Endometrium (tissue), 2 donors: ENCODE measurements around the gene SNED1.

Experiments used
- FAIRE-seq: peaks from 2 replicates; lab custom pipeline; 2012; peaks lifted over from hg19 to GRCh38; lab: Jason Lieb, UNC
- donor health status: control.
- donor health status: control.

Gene SNED1

GRCh38 chr2:241110089-241110606, 111.7 kb downstream of the SNED1 start:
- FAIRE-seq, result no peak

GRCh38 chr2:241110607-241111439, 112.4 kb downstream of the SNED1 start:
- no peak for FAIRE-seq

DNA sequence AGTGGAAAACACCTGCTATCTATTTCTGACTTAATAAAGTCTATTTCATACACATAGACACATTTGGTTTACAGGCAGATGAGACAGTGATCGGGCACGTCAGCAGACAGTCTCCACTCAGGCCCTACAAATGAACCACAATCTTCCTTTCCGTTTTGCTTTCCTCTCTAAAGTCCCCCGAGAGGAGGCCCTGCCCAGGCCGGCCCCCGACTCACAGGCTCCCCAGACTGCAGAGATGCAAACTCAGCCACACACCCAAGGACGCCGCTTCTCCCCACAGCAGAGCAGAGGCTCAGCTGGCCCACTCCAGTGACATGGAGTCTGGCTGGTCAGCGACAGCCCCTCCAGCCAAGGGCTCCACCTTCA, 113.0 kb downstream of the SNED1 start:
- no peak for FAIRE-seq

DNA sequence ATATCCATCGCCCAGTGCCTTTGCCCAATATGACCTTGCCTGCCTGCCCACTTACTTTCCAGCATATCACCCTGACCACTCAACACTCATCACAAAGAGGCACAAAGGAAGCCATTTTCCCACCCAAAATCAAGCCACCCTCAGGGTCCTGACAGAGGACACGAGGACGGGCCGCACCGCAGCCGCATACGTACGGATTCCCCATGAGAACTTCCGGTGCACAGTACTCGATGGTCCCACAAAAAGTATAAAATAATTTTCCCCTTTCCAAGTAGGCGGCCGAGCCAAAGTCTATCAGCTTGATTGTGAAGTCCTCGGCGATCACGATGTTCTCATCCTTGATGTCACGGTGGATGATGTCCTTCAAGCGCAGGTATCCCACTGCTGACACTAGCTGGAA, 113.6 kb downstream of the SNED1 start:
- FAIRE-seq, result no peak

- no peak for FAIRE-seq
These were observed 114.2 kb downstream of the SNED1 start for GRCh38 chr2:241112592-241112991.

- no peak for FAIRE-seq
These were observed 116.4 kb downstream of the SNED1 start for GRCh38 chr2:241114836-241115235.

GRCh38 chr2:241115361-241115760, 116.9 kb downstream of the SNED1 start:
- FAIRE-seq, result no peak

GRCh38 chr2:241116606-241117560, 118.5 kb downstream of the SNED1 start:
- FAIRE-seq, result no peak

GRCh38 chr2:241118737-241119505, 120.5 kb downstream of the SNED1 start:
- FAIRE-seq, result no peak

GRCh38 chr2:241120440-241120839, 122.0 kb downstream of the SNED1 start:
- FAIRE-seq, result no peak

- no peak for FAIRE-seq
These were observed 122.6 kb downstream of the SNED1 start for GRCh38 chr2:241121008-241121407.

DNA sequence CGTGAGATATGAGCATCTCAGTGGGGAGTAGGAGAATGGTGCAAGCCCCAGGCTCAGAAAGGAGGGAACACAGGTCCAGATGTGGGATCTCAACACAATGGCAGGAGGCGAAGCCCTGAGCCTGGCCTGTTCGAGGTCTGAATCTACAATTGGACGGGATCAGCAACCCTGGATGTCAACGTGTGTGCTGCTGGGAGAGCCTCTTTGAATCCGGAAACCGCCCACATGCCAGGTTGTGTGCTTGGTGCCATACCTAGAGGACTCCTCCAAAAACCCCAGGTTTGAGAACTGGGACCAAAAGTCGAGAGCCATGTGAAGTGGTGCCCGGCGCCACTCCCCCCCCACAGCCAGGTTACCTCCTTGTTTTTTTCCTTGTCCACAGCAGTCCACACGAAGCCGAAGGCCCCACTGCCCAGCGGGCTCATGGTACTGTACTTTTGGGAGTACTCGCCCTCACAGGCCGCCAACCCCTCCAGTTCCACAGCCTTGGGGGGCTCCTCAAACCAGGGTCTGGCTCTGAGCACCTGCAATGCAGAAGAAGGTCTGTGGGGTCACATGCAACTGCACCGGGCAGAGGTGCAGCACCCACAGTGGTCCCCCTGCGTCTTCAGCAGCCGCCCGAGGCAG, 124.1 kb downstream of the SNED1 start:
- no peak for FAIRE-seq

GRCh38 chr2:241123816-241124536, 125.6 kb downstream of the SNED1 start:
- no peak for FAIRE-seq

- FAIRE-seq, result no peak
These were observed 127.2 kb downstream of the SNED1 start for GRCh38 chr2:241125626-241126025.

GRCh38 chr2:241126201-241126611, 127.8 kb downstream of the SNED1 start:
- FAIRE-seq, result no peak

- no peak for FAIRE-seq
These were observed 128.4 kb downstream of the SNED1 start for GRCh38 chr2:241126771-241127202.

DNA sequence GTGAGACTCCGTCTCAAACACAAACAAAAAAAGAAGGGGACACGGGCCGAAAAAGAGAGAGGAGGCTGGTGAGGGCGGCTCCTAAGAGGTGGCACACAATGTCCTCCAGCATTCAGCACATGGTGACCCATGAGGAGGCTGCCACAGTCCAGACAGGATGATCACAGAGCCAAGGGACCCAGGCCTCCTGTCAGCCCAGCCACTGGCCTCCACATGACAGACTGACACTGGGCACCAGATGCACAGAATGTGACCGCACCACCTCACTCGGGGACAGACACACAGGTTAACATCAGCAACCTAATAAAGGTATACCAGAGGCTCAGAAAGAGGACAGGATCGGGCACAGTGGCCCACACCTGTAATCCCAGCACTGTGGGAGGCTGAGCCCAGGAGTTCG, 129.8 kb downstream of the SNED1 start:
- no peak for FAIRE-seq

DNA sequence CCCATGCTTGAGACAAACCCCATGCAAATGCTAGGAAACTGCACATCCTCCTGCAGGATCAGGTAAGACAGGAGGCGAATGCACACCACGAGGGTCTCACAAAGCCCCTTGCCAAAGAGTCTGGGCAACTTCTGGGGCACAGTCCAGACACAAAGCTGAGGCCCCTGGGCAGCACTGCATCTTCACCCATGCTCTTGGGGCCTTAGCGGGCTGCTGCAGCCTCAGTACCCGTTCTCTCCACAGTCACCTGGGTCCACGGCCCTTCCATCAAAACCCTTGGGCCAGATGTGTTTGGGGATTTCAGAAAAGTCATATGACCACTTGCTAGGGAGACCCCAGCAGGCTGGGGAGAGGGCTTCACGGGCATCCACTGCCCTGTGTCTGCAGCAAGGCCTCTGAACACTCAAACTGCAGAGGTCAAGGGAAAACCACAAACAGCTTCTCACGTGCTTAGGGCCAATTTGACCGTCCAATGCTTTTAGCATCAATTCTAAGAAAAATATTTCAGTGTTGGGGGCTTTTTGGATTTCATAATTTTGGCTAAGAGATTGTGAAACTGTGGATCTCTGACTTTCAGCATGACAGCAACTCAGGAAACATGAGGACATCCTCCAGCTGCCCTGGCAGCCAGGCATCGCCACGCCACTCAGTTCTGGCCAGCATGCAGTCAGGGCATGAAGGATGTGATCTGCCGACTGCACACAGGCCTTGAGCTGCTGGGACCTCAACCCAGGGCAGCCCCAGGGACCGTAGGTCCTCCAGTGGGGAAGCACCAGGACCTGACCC, 130.9 kb downstream of the SNED1 start:
- no peak for FAIRE-seq

GRCh38 chr2:241130316-241130715, 131.9 kb downstream of the SNED1 start:
- no peak for FAIRE-seq

GRCh38 chr2:241131531-241131930, 133.1 kb downstream of the SNED1 start:
- no peak for FAIRE-seq
